ENCODE measurements around the gene SLC2A6. TPM values are rescaled to one million over a fixed set of nuclear protein-coding genes. Genes with fewer than 3 reads are reported as not detected.
"Not testable (repeated sequence)": the region's sequence is repeated elsewhere in the genome, so short reads cannot be mapped to it uniquely, and the experiment has no call there.

Gene SLC2A6
- total RNA-seq, 2 experiments from 2014 or later = 2.2 to 2.6 TPM

- intact Hi-C loops (cut with micrococcal nuclease) = loop anchor here (5.0 kb wide), 1 partner anchor 35 kb away; the partner anchor contains the start of gene ADAMTS13
- Mint-ChIP-seq H3K36me3 (no peaks in the 10 kb centered on the region), H3K4me3 (no peak overlapping the region), H3K4me1 (ENCODE audit: low read depth) (peaks cover 7% of the 10 kb centered on the region), H3K9me3 (no peaks in the 10 kb centered on the region), H3K27me3 (no peaks in the 10 kb centered on the region), H3K27ac (no peak overlapping the region)
- CTCF ChIA-PET = no interaction called here
- POLR2A ChIA-PET = no interaction called here
- DNase-seq = no peak
Observed at GRCh38 chr9:133457233-133457632, 21.7 kb downstream of the SLC2A6 start.

DNA sequence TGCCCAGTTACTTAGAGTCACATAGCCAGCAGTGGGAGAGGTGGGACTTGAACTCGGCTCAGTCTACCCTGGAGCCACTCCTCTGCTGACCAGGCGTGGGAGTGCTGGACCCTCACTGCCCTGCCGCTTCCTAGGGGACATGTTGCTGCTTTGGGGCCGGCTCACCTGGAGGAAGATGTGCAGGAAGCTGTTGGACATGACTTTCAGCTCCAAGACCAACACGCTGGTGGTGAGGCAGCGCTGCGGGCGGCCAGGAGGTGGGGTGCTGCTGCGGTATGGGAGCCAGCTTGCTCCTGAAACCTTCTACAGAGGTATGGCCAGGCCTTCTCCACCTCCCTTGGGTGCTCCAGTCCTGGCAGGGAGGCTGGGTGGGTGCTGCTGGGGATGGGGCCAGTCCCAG, 22.5 kb downstream of the SLC2A6 start:
- no peak for DNase-seq
- intact Hi-C loops (cut with micrococcal nuclease) = loop anchor here (5.0 kb wide), 1 partner anchor 34 kb away; the partner anchor contains the start of gene ADAMTS13
- no peaks in the 10 kb centered on the region for H3K9me3 Mint-ChIP-seq
- ChIA-PET POLR2A (no interaction called here), CTCF (no interaction called here)
- H3K27ac Mint-ChIP-seq = no peak overlapping the region
- H3K4me1 Mint-ChIP-seq (ENCODE audit: low read depth) = peaks cover 7% of the 10 kb centered on the region
- no peaks in the 10 kb centered on the region for H3K36me3 Mint-ChIP-seq
- no peak overlapping the region for H3K4me3 Mint-ChIP-seq
- H3K27me3 Mint-ChIP-seq = no peaks in the 10 kb centered on the region

GRCh38 chr9:133455936-133456335, 23.0 kb downstream of the SLC2A6 start:
- ChIA-PET CTCF (no interaction called here), POLR2A (no interaction called here)
- intact Hi-C loops (cut with micrococcal nuclease) = loop anchor here (5.0 kb wide), 1 partner anchor 34 kb away; the partner anchor contains the start of gene ADAMTS13
- H3K4me1 Mint-ChIP-seq (ENCODE audit: low read depth) = peaks cover 7% of the 10 kb centered on the region
- no peak overlapping the region for H3K27ac Mint-ChIP-seq
- no peaks in the 10 kb centered on the region for H3K27me3 Mint-ChIP-seq
- no peaks in the 10 kb centered on the region for H3K9me3 Mint-ChIP-seq
- no peak overlapping the region for H3K4me3 Mint-ChIP-seq
- H3K36me3 Mint-ChIP-seq = no peaks in the 10 kb centered on the region
- DNase-seq = no peak

DNA sequence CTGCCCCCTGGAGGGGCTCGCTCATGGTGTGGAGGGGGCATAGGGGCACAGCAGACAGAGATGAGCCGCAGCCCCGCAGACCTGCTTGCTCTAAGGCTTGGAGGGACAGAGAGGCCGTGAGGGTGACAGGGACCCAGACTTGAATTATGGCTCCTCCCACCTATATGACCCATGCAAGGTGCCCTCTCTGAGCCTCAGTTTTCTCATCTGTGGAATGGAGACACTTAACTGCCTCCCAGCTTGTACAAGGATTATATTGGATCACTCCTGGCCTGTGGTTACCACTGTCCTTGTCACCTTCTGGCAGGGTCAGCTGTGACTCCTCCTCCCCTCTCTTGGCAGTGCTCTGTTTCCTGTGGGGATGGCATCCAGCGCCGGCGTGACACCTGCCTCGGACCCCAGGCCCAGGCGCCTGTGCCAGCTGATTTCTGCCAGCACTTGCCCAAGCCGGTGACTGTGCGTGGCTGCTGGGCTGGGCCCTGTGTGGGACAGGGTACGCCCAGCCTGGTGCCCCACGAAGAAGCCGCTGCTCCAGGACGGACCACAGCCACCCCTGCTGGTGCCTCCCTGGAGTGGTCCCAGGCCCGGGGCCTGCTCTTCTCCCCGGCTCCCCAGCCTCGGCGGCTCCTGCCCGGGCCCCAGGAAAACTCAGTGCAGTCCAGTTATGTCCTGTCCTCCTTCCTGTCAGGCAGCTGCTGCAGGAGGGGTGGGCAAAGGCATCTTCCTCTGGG, 23.8 kb downstream of the SLC2A6 start:
- ChIA-PET POLR2A (no interaction called here), CTCF (no interaction called here)
- Mint-ChIP-seq H3K27ac (no peak overlapping the region), H3K9me3 (no peaks in the 10 kb centered on the region), H3K36me3 (no peaks in the 10 kb centered on the region), H3K27me3 (no peaks in the 10 kb centered on the region), H3K4me3 (no peak overlapping the region), H3K4me1 (ENCODE audit: low read depth) (peaks cover 5% of the 10 kb centered on the region)
- no peak for DNase-seq
- intact Hi-C loops (cut with micrococcal nuclease) = loop anchor here (5.0 kb wide), 1 partner anchor 33 kb away; the partner anchor contains the start of gene ADAMTS13

DNA sequence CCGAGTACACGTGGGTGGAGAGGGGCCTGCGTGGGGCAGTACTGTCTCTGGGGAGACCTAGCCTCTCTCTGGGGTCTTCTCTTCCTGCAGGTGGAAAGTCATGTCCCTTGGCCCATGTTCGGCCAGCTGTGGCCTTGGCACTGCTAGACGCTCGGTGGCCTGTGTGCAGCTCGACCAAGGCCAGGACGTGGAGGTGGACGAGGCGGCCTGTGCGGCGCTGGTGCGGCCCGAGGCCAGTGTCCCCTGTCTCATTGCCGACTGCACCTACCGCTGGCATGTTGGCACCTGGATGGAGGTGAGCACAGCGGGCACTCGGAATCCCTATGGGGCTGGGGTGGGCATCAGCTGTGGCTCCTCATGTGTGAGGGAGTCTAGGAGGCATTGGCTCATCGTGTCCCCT, 24.6 kb downstream of the SLC2A6 start:
- no peak for DNase-seq
- ChIA-PET POLR2A (no interaction called here), CTCF (no interaction called here)
- no peaks in the 10 kb centered on the region for H3K27me3 Mint-ChIP-seq
- H3K27ac Mint-ChIP-seq = no peak overlapping the region
- H3K36me3 Mint-ChIP-seq = no peaks in the 10 kb centered on the region
- H3K9me3 Mint-ChIP-seq = no peaks in the 10 kb centered on the region
- no peak overlapping the region for H3K4me3 Mint-ChIP-seq
- peaks cover 3% of the 10 kb centered on the region for H3K4me1 Mint-ChIP-seq (ENCODE audit: low read depth)
- intact Hi-C loops (cut with micrococcal nuclease) = no loop called here

- ChIA-PET CTCF (no interaction called here), POLR2A (no interaction called here)
- Mint-ChIP-seq H3K27ac (no peak overlapping the region), H3K4me1 (ENCODE audit: low read depth) (no peaks in the 10 kb centered on the region), H3K4me3 (no peak overlapping the region), H3K9me3 (no peaks in the 10 kb centered on the region), H3K36me3 (no peaks in the 10 kb centered on the region), H3K27me3 (no peaks in the 10 kb centered on the region)
- DNase-seq = no peak
- intact Hi-C loops (cut with micrococcal nuclease) = no loop called here
Observed at GRCh38 chr9:133453651-133454050, 25.2 kb downstream of the SLC2A6 start.

DNA sequence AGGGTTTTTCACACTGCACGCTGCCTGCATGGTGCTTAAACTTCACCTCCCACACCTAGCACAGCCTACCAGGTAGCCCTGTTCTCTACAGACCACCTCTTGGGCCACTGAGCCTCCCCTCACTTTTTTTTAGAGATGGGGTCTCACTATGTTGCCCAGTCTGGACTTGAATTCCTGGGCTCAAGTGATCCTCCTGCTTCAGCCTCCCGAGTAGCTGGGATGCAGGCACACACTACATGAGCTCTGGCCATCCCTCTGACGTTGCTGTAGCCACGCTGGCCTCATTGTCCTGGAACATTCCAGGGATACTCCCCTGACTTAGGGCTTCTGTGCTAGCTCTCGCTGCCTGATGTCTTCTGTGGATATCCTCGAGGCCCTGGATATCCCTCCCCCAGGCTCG, 26.3 kb downstream of the SLC2A6 start:
- Mint-ChIP-seq H3K36me3 (no peaks in the 10 kb centered on the region), H3K9me3 (no peaks in the 10 kb centered on the region), H3K4me3 (no peak overlapping the region), H3K27me3 (no peaks in the 10 kb centered on the region), H3K27ac (no peak overlapping the region), H3K4me1 (ENCODE audit: low read depth) (no peaks in the 10 kb centered on the region)
- DNase-seq = no peak
- CTCF ChIA-PET = no interaction called here
- intact Hi-C loops (cut with micrococcal nuclease) = no loop called here
- POLR2A ChIA-PET = no interaction called here

GRCh38 chr9:133451865-133452264, 27.0 kb downstream of the SLC2A6 start:
- CTCF ChIA-PET; POLR2A ChIA-PET; H3K9me3 Mint-ChIP-seq; H3K27ac Mint-ChIP-seq; H3K4me3 Mint-ChIP-seq; H3K4me1 Mint-ChIP-seq (ENCODE audit: low read depth); intact Hi-C loops (cut with micrococcal nuclease); H3K36me3 Mint-ChIP-seq; DNase-seq; H3K27me3 Mint-ChIP-seq: not testable (repeated sequence)

DNA sequence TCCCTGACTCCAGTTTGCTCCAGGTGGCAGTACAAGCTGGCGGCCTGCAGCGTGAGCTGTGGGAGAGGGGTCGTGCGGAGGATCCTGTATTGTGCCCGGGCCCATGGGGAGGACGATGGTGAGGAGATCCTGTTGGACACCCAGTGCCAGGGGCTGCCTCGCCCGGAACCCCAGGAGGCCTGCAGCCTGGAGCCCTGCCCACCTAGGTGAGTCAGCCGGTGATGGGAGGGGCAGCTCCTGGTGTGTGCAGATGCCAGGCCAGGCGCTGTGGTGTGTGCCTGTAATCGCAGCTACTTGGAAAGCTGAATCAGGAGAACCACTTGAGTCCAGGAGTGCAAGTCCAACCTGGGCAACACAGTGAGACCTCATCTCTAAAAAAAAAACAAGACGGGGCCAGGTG, 29.1 kb downstream of the SLC2A6 start:
- ChIA-PET CTCF (no interaction called here), POLR2A (no interaction called here)
- no peak overlapping the region for H3K27ac Mint-ChIP-seq
- H3K36me3 Mint-ChIP-seq = no peaks in the 10 kb centered on the region
- intact Hi-C loops (cut with micrococcal nuclease) = no loop called here
- H3K27me3 Mint-ChIP-seq = no peaks in the 10 kb centered on the region
- H3K4me3 Mint-ChIP-seq = no peak overlapping the region
- no peaks in the 10 kb centered on the region for H3K9me3 Mint-ChIP-seq
- H3K4me1 Mint-ChIP-seq (ENCODE audit: low read depth) = no peaks in the 10 kb centered on the region
- DNase-seq = no peak

DNA sequence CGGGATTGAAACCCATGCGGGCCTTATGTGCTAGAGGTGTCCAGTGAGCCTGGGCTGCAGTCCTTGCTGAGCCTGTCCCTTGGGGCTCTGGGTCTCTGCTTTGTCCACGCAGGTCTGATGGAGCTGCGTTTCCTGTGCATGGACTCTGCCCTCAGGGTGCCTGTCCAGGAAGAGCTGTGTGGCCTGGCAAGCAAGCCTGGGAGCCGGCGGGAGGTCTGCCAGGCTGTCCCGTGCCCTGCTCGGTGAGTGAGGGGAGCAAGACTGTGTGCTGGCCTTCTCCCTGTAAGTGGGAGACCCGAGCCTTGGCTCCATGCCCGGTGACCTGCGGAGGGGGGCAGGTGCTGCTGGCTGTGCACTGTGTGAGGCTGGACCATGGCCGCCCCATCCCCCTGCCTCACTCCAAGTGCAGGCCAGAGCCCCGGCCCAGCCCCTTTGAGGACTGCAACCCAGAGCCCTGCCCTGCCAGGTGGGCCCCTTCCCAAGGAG, 30.4 kb downstream of the SLC2A6 start:
- Mint-ChIP-seq H3K4me3 (no peak overlapping the region), H3K9me3 (no peaks in the 10 kb centered on the region), H3K27me3 (no peaks in the 10 kb centered on the region), H3K4me1 (ENCODE audit: low read depth) (no peaks in the 10 kb centered on the region), H3K36me3 (no peaks in the 10 kb centered on the region), H3K27ac (no peak overlapping the region)
- DNase-seq = no peak
- ChIA-PET POLR2A (no interaction called here), CTCF (no interaction called here)
- intact Hi-C loops (cut with micrococcal nuclease) = no loop called here

- CTCF ChIA-PET = no interaction called here
- Mint-ChIP-seq H3K27me3 (no peaks in the 10 kb centered on the region), H3K9me3 (no peaks in the 10 kb centered on the region)
Observed at GRCh38 chr9:133445293-133445969, 33.5 kb downstream of the SLC2A6 start.

GRCh38 chr9:133443982-133444381, 34.9 kb downstream of the SLC2A6 start:
- intact Hi-C loops (cut with micrococcal nuclease) = no loop called here
- ChIA-PET CTCF (no interaction called here), POLR2A (no interaction called here)
- no peak overlapping the region for H3K4me3 Mint-ChIP-seq
- no peak overlapping the region for H3K27ac Mint-ChIP-seq
- H3K9me3 Mint-ChIP-seq = no peaks in the 10 kb centered on the region
- H3K4me1 Mint-ChIP-seq (ENCODE audit: low read depth) = no peaks in the 10 kb centered on the region
- H3K36me3 Mint-ChIP-seq = no peaks in the 10 kb centered on the region
- no peak for DNase-seq
- no peaks in the 10 kb centered on the region for H3K27me3 Mint-ChIP-seq

More at GRCh38 chr9:133445293-133445969, 33.5 kb downstream of the SLC2A6 start:
- H3K4me1 Mint-ChIP-seq (ENCODE audit: low read depth) = no peaks in the 10 kb centered on the region
- POLR2A ChIA-PET = no interaction called here
- intact Hi-C loops (cut with micrococcal nuclease) = no loop called here
- H3K36me3 Mint-ChIP-seq = no peaks in the 10 kb centered on the region
- H3K27ac Mint-ChIP-seq = no peak overlapping the region
- DNase-seq = no peak
- no peak overlapping the region for H3K4me3 Mint-ChIP-seq

GRCh38 chr9:133443248-133443647, 35.7 kb downstream of the SLC2A6 start:
- no peaks in the 10 kb centered on the region for H3K36me3 Mint-ChIP-seq
- CTCF ChIA-PET = no interaction called here
- H3K4me1 Mint-ChIP-seq (ENCODE audit: low read depth) = no peaks in the 10 kb centered on the region
- POLR2A ChIA-PET = no interaction called here
- no peak overlapping the region for H3K4me3 Mint-ChIP-seq
- no peak overlapping the region for H3K27ac Mint-ChIP-seq
- no peak for DNase-seq
- no peaks in the 10 kb centered on the region for H3K9me3 Mint-ChIP-seq
- no peaks in the 10 kb centered on the region for H3K27me3 Mint-ChIP-seq
- intact Hi-C loops (cut with micrococcal nuclease) = no loop called here

Measured in activated CD4-positive, alpha-beta memory T cell treated with anti-CD3 and anti-CD28 coated beads for 36 hours (primary cell).